Measurements from ENCODE around the gene DLGAP1.

DNA sequence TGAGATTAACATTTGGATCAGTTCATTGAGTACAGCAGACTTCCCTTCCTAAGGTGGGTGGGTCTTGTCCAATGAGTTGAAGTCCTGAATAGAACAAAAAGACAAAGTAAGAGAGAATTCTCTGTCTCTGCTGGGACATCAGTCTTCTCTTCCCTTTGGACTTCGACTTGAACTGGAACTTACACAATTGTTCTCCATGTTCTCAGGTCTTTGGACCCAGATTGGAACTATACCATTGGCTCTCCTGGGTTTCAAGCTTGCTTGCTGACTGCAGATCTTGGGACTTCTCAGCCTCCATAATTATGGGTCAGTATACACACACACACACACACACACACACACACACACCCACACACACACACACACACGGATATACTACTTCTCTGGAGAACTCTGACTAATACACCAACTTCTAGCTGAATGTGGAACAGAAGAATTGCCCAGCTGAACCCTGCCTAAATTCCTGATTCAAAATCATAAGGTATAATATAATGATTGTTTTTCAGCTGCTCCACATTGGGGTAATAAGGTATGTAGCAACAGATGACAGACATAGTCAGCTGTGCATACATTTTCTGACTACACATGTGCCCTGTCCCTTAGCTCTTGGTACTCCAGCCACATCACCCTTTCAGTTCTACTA lies 791.1 kb downstream of the DLGAP1 start:
- TF ChIP-seq SNAI2 (CRISPR knock-in tag; IDR thresholded peaks at IDR 0.05) (no peak), ZFP30 (CRISPR knock-in tag; IDR thresholded peaks at IDR 0.05) (no peak), ZNF565 (CRISPR knock-in tag; conservative IDR thresholded peaks at IDR 0.05; ENCODE audit: low read depth) (no peak), GLIS3 (CRISPR knock-in tag; IDR thresholded peaks at IDR 0.05) (no peak), CSDC2 (CRISPR knock-in tag; IDR thresholded peaks at IDR 0.05) (no peak), OSR1 (CRISPR knock-in tag; IDR thresholded peaks at IDR 0.05) (no peak), ARNTL (CRISPR knock-in tag; IDR thresholded peaks at IDR 0.05; ENCODE audit: borderline replicate concordance, low read depth) (no peak), ZC3H10 (CRISPR knock-in tag; IDR thresholded peaks at IDR 0.05) (no peak), PPARA (CRISPR knock-in tag; IDR thresholded peaks at IDR 0.05; ENCODE audit: borderline replicate concordance) (no peak), ISL1 (CRISPR knock-in tag; IDR thresholded peaks at IDR 0.05) (no peak)
- TF ChIP-seq, protein P1, sequence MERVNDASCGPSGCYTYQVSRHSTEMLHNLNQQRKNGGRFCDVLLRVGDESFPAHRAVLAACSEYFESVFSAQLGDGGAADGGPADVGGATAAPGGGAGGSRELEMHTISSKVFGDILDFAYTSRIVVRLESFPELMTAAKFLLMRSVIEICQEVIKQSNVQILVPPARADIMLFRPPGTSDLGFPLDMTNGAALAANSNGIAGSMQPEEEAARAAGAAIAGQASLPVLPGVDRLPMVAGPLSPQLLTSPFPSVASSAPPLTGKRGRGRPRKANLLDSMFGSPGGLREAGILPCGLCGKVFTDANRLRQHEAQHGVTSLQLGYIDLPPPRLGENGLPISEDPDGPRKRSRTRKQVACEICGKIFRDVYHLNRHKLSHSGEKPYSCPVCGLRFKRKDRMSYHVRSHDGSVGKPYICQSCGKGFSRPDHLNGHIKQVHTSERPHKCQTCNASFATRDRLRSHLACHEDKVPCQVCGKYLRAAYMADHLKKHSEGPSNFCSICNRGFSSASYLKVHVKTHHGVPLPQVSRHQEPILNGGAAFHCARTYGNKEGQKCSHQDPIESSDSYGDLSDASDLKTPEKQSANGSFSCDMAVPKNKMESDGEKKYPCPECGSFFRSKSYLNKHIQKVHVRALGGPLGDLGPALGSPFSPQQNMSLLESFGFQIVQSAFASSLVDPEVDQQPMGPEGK (CRISPR knock-in tag; IDR thresholded peaks at IDR 0.05; ENCODE audit: borderline replicate concordance) = no peak
- TF ChIP-seq, protein P2, sequence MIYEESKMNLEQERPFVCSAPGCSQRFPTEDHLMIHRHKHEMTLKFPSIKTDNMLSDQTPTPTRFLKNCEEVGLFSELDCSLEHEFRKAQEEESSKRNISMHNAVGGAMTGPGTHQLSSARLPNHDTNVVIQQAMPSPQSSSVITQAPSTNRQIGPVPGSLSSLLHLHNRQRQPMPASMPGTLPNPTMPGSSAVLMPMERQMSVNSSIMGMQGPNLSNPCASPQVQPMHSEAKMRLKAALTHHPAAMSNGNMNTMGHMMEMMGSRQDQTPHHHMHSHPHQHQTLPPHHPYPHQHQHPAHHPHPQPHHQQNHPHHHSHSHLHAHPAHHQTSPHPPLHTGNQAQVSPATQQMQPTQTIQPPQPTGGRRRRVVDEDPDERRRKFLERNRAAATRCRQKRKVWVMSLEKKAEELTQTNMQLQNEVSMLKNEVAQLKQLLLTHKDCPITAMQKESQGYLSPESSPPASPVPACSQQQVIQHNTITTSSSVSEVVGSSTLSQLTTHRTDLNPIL (CRISPR knock-in tag; IDR thresholded peaks at IDR 0.05; ENCODE audit: low read depth) = no peak
- TF ChIP-seq, protein P3, sequence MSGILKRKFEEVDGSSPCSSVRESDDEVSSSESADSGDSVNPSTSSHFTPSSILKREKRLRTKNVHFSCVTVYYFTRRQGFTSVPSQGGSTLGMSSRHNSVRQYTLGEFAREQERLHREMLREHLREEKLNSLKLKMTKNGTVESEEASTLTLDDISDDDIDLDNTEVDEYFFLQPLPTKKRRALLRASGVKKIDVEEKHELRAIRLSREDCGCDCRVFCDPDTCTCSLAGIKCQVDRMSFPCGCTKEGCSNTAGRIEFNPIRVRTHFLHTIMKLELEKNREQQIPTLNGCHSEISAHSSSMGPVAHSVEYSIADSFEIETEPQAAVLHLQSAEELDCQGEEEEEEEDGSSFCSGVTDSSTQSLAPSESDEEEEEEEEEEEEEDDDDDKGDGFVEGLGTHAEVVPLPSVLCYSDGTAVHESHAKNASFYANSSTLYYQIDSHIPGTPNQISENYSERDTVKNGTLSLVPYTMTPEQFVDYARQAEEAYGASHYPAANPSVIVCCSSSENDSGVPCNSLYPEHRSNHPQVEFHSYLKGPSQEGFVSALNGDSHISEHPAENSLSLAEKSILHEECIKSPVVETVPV (CRISPR knock-in tag; IDR thresholded peaks at IDR 0.05) = no peak

Measured in SK-N-SH treated with all-trans-retinoic acid at 6 μM for 48 hours (cell line).